ENCODE results near the gene BPIFB2.

- TF ChIP-seq, protein P1, sequence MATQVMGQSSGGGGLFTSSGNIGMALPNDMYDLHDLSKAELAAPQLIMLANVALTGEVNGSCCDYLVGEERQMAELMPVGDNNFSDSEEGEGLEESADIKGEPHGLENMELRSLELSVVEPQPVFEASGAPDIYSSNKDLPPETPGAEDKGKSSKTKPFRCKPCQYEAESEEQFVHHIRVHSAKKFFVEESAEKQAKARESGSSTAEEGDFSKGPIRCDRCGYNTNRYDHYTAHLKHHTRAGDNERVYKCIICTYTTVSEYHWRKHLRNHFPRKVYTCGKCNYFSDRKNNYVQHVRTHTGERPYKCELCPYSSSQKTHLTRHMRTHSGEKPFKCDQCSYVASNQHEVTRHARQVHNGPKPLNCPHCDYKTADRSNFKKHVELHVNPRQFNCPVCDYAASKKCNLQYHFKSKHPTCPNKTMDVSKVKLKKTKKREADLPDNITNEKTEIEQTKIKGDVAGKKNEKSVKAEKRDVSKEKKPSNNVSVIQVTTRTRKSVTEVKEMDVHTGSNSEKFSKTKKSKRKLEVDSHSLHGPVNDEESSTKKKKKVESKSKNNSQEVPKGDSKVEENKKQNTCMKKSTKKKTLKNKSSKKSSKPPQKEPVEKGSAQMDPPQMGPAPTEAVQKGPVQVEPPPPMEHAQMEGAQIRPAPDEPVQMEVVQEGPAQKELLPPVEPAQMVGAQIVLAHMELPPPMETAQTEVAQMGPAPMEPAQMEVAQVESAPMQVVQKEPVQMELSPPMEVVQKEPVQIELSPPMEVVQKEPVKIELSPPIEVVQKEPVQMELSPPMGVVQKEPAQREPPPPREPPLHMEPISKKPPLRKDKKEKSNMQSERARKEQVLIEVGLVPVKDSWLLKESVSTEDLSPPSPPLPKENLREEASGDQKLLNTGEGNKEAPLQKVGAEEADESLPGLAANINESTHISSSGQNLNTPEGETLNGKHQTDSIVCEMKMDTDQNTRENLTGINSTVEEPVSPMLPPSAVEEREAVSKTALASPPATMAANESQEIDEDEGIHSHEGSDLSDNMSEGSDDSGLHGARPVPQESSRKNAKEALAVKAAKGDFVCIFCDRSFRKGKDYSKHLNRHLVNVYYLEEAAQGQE (IDR thresholded peaks at IDR 0.05; ENCODE audit: insufficient read depth in 1 of 2, low read depth in 2 of 2, low read length in 1 of 2): no peak
- TF ChIP-seq, protein P2, sequence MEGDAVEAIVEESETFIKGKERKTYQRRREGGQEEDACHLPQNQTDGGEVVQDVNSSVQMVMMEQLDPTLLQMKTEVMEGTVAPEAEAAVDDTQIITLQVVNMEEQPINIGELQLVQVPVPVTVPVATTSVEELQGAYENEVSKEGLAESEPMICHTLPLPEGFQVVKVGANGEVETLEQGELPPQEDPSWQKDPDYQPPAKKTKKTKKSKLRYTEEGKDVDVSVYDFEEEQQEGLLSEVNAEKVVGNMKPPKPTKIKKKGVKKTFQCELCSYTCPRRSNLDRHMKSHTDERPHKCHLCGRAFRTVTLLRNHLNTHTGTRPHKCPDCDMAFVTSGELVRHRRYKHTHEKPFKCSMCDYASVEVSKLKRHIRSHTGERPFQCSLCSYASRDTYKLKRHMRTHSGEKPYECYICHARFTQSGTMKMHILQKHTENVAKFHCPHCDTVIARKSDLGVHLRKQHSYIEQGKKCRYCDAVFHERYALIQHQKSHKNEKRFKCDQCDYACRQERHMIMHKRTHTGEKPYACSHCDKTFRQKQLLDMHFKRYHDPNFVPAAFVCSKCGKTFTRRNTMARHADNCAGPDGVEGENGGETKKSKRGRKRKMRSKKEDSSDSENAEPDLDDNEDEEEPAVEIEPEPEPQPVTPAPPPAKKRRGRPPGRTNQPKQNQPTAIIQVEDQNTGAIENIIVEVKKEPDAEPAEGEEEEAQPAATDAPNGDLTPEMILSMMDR (IDR thresholded peaks at IDR 0.05): no peak
- TF ChIP-seq SIN3A (IDR thresholded peaks at IDR 0.05; ENCODE audit: borderline replicate concordance, insufficient read depth, low read depth, low read length) (no peak), POLR2AphosphoS5 (IDR thresholded peaks at IDR 0.05; ENCODE audit: low read depth, low read length) (no peak)
Observed at GRCh38 chr20:33046412-33046811, 38.9 kb downstream of the BPIFB2 start.

Data from Panc1 (cell line).